Fibroblast of skin of left biceps (primary cell): ENCODE results near the gene TRIM9.

Experiments
- DNase-seq, 2 experiments: peaks; one replicate each; pipeline ENCODE4 v3.0.0-alpha.2; 2013; ENCODE audit warnings: low read depth in 2 of 2

Gene TRIM9

DNA sequence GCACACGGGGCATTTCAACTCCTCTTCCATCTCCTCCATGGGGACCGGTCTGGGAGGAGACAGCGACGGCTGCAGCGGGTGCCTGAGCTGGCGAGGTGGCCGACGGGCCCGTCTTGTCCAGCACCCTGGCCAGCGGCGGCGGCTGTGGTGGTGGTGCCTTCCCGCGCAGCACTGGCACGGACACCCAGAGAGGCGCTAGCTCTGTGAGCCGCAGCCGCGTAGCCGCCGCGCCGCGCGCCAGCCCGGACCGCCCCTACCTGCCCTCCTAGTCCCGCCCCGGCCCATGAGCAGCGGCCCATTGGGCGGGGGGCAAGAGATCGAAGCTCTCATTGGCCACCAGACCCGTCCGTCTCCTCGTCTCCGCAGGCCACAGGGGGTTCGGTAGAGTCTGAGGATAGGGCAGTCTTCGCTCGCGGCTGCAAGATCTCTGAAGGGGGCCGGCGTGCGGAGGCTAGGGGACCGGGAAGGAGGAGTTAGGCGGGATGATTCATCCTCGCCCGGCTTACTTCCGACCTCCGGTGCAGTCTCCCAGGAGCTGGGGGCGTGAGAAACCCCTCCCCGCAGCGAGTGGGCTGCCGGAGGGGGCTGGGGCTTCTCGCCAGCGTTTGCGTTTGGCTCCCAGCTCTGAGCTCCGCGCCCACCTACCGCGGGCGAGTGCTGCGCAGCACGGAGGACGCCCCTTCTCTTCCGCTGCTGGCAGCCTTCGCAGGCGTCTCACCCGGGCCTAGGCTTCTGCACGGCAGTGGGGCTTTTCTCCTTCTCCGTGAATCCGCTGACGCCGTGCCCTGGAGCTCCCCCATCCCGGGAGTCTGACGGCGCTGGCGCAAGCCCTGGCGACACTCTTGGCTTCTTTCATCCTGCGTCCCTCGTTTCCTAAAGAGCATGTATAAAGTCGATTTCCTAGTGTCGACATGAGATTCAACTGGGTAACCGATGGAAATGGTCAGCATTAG lies at the start of gene TRIM9:
TSS of gene TRIM9 (minus strand) at position 205 of the 953 bp plus-strand sequence. CDS start at position 39, 166 bp downstream.
- DNase-seq, result peak; percentile 91 to 93

DNA sequence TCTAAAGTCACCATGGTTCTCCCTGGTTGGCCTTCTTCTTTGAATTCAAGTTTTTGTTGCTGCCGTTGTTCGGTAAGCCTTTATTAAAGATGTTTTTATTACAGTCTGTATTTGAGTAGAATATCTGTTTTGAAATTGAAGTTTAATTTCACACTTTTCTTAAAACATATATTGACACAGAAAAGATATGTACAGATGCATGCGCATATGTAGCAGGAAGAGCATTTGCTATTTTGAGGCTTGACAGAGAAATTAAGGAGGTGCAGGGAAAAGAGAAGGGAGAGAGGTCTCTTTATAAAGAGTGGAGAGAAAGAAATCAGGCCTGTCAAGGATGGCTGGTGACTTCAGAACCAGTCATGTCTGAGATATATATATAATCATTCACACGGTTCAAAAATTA lies 46.0 kb upstream of the TRIM9 start:
- no peak for DNase-seq

DNA sequence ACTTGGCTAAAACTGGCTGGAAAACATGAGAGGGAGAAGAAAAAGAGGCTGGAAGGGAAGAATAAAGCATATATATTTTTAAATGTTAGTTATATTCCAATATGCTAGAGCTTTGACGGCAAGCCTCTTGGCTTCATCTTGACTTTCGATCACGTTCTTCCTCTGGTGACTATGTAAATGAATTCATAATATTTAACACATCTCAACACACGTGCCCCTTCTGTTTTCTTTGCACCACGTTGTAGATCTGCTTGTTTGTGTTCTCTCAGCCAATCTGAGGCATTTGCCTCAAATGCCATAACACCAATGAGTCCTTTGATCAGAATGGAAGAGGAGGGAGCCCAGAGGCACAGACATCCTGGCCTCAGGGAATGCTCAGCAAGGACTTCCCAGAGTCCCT lies 45.4 kb upstream of the TRIM9 start:
- DNase-seq, result no peak

DNA sequence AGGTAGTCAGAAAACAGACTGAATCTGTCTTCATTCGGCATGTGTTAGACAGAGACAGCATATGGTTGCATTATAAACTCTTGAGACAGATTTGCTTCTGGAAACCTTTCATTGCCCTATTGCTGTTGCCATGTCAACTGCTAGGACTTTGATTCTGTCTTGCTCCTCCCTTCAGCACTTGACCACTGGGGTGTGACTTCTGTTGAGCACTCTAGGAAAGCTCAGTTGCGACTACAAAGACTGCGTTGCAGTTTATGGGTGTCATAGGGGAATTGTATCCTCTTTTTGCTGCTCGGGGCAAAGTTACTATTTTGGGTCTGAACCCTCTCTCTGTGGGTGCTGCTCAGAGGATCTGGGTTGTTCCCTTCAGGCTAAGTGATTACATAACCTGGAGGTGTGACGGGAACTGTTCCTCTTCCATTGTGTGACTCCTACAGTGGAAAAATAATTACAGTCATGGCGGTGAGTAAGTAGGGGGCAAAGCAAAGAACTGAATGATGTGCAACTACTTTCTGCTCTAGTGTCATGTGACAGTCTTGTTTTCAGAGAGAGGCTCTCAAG lies 44.3 kb upstream of the TRIM9 start:
- no peak for DNase-seq

DNA sequence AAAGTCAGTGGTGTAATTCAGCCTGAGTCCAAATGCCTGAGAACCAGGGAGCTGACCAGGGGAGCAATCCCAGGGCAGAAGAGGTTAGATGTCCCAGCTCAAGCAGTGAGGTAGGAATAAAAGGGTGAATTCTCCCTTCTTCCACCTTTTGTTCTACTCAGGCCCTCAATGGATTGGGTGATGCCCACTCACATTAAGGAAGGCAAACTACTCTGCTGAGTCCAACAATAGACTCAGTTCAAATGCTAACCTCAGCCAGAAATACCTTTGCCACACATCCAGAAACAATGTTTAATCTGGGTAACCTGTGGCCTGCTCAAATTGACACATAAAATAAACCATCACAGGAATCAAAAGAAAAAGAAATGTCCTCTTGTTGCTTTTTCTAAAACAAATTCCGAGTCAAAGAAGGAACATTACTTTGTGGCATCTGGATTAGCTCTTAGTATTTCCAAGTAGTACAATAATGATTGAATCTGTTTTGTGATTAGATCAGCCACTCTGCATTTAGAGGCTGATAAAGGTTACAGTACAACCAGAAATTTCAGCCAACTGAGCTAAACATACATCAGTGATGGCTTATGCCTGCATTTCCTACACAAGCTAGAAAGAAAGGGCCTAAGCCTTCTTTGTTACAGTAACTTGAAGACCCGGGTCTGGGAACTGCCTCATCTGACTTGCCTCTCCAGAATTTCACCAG lies 43.6 kb upstream of the TRIM9 start:
- DNase-seq, result no peak

GRCh38 chr14:51131516-51131915 lies 36.6 kb upstream of the TRIM9 start:
- DNase-seq, result no peak

GRCh38 chr14:51129130-51129529 lies 34.2 kb upstream of the TRIM9 start:
- DNase-seq, result no peak

DNA sequence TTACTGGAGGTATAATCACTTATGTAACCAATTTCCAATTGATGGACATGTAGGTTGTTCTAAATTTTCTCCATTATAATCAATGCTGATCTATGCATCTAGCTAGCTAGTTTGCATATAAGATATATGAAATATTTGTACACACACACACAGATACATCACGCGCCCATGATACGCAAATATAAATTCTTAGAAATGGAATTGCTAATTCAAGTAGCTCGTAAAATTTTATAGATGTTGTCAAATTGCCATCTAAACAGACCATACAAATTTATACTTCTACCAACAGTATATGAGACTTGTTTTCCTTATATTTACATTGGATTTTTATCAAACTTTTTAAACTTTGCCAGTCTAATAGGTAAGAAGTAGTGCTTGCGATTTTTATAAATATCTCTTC lies 29.1 kb upstream of the TRIM9 start:
- DNase-seq, result no peak

DNA sequence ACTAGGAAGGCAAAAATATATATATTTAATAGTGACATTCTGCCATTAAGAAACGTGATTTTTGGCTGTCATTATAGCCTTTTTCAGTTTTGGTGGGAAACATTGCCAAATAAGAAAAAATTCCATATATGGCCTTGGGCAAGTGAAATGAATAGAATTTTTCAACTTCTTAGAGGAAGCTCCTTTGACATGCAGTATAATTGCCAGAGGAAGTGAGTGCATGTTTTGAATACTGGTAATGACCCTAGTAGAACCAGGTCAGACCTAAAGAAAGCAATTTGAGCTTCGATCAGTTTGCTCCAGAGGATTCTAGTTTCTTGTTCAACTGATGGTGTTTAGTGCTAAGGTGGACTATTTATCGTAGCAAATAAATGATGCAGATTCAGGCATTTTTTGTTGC lies 26.2 kb upstream of the TRIM9 start:
- no peak for DNase-seq

GRCh38 chr14:51119411-51120051 lies 24.6 kb upstream of the TRIM9 start:
- DNase-seq, result no peak

GRCh38 chr14:51118993-51119392 lies 24.1 kb upstream of the TRIM9 start:
- DNase-seq, result no peak

DNA sequence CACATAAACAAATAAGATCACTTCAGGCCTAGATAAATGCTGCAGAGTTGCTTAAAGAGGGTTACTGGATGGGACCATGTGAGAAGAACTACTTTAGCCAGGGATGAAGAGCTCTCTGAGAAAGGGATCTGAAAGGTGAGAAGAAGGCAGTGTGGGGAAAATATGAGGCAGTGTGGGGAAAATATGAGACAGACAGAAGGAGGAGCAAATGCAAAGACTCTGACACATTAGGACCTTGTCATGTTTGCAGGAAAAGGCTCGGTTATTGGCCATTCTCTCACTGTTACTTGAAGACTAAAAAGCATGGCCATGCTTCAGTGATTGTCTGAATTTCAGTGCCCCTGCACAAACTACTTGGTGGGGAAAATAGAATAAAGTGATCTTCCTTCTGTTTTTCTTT lies 22.7 kb upstream of the TRIM9 start:
- DNase-seq, result no peak

DNA sequence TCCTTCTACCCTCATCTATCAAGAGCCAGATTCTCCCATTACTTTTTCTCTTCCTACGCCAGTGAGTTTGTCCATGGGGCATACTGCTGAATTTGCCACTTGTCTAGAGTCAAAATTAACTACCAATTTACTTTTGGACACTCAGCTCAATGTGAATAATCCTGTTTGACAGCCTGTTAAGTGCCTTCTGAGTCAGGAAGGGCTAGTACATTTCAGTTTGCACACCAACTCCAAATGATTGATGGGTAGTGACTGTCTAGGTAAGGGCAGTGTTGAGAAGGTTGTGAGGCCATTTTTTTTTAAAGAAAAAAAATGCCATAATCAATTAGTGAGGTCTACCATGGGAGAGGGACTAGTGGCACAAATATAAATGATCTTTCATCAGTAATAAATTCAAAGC lies 21.8 kb upstream of the TRIM9 start:
- DNase-seq, result no peak

GRCh38 chr14:51109651-51110050 lies 14.7 kb upstream of the TRIM9 start:
- no peak for DNase-seq

- no peak for DNase-seq
These were observed 12.9 kb upstream of the TRIM9 start for GRCh38 chr14:51107801-51108200.

- no peak for DNase-seq
These were observed 9.6 kb upstream of the TRIM9 start for GRCh38 chr14:51104467-51104866.

- no peak for DNase-seq
These were observed 2.4 kb upstream of the TRIM9 start for GRCh38 chr14:51097287-51097686.

- no peak for DNase-seq
These were observed 2.0 kb upstream of the TRIM9 start for GRCh38 chr14:51096870-51097269.

GRCh38 chr14:51095854-51096823 lies 1.2 kb upstream of the TRIM9 start:
- DNase-seq, result no peak

GRCh38 chr14:51094282-51094821 lies 553 bp downstream of the TRIM9 start:
- no peak for DNase-seq
